GM10248 (cell line): ENCODE results near the gene PTPRN2.
"Not testable (repeated sequence)": the region's sequence is repeated elsewhere in the genome, so short reads cannot be mapped to it uniquely, and the experiment has no call there.

ENCODE experiments used
- CTCF ChIA-PET: fragments of 300-600 bp; sonication (Branson Sonifier 250); formaldehyde crosslinking; extraction: SDS; loops from one replicate; lab custom pipeline; 2021; ENCODE audit warnings: antibody characterized with exemption; lab: Yijun Ruan, JAX
- POLR2A ChIA-PET: fragments of 350-650 bp; sonication (Branson Sonifier 250); formaldehyde crosslinking; extraction: SDS; loops from one replicate; lab custom pipeline; 2020; ENCODE audit warnings: antibody characterized with exemption; lab: Yijun Ruan, JAX
- DNase-seq: peaks from one replicate; pipeline ENCODE4 v3.0.0; 2012; ENCODE audit errors: extremely low spot score
- CTCF ChIP-seq: IDR thresholded peaks from 2 replicates; pipeline ENCODE4 v1.5.1; 2012; ENCODE audit warnings: mild to moderate bottlenecking, low read depth; ENCODE audit errors: extremely low read depth, missing control alignments, control extremely low read depth

PTPRN2 gene

GRCh38 chr7:158428837-158429753, 158.5 kb downstream of the PTPRN2 start:
- no peak for DNase-seq
- ChIA-PET CTCF (no interaction called here), POLR2A (no interaction called here)
- no peak for TF ChIP-seq CTCF

DNA sequence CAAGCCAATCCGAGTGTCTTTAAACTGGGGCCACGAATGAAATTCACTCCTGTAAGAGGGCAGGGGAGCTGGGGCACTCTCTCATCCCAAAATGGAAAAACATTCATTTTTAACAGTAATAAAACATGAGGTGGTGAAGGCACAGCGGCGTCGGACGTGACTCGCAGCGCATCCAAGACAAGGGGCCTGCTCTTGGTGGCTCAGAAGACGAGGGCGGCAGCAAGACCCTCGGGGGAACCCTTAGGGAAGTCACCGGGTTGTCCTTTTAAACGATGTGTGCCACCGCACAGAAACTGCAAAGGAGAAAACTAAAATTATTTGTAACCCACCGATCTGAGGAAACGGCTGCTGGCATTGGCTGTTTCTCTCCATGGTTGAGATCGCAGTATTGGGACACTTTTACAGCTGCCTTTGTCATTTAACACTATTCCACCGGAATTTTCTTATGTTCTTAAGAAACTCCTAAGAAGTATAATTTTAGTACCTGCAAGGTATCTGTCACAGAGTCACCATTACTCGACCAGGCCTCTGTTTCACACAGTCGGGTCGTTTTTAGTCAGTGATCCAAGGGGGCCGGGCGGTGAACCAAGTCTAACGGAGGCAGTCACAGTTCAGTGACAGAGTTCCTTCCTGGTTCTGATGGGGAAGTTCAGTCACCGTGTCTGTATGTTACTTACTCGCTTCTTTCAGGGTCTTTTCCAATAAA, 159.3 kb downstream of the PTPRN2 start:
- DNase-seq, result no peak
- CTCF ChIA-PET, result no interaction called here
- POLR2A ChIA-PET, result no interaction called here
- no peak for TF ChIP-seq CTCF

DNA sequence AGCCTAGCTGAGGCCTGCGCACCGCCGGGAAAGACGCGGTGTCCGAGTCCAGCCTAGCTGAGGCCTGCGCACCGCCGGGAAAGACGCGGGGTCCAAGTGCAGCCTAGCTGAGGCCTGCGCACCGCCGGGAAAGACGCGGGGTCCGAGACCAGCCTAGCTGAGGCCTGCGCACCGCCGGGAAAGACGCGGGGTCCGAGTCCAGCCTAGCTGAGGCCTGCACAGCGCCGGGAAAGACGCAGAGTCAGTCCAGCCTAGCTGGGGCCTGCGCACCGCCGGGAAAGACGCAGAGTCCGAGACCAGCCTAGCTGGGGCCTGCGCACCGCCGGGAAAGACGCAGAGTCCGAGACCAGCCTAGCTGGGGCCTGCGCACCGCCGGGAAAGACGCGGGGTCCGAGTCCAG, 161.9 kb downstream of the PTPRN2 start:
- DNase-seq, result not testable (repeated sequence)

GRCh38 chr7:158424531-158424930, 163.1 kb downstream of the PTPRN2 start:
- POLR2A ChIA-PET, result no interaction called here
- no peak for TF ChIP-seq CTCF
- CTCF ChIA-PET, result no interaction called here
- no peak for DNase-seq

More for the DNA sequence above, 161.9 kb downstream of the PTPRN2 start:
- POLR2A ChIA-PET, CTCF ChIA-PET: not testable (repeated sequence)

- CTCF ChIA-PET, result no interaction called here
- POLR2A ChIA-PET, result no interaction called here
- TF ChIP-seq CTCF, result no peak
- DNase-seq, result no peak
These were observed 163.6 kb downstream of the PTPRN2 start for GRCh38 chr7:158424011-158424410.

DNA sequence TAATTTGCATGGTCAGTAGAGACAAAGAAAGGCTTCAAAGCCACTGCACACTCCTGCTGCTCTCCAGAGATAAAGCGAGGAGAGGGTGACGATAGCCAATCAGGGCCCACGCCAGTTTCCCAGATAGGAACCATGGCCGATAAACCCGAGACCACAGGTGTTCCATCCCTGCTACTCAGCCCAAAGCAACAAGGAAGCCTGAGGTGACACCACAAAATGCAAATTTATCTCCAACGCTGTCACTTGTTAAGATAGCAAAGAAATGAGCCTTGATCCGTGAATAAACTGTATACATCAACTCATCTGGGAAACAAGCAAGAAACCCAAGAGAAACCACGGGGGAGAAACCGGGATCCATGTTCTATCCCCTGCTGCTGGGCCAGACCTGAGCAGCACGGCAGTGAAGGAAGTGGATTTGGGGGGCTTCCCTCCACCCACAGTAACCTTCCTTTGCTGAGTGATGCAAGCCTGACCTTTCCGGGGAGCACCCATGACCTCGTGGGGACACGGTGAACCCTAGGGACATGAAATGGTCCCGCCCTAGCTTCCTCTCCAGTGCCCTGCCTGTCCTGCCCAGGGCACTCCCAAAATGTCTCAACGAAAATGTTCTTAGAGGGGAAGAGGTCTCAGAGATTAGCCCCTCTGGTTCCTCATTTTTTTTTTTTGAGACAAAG, 164.6 kb downstream of the PTPRN2 start:
- ChIA-PET POLR2A (no interaction called here), CTCF (no interaction called here)
- no peak for TF ChIP-seq CTCF
- DNase-seq, result no peak
